AG04450 (cell line): Measurements from ENCODE around the gene NPAS3. TPM values are rescaled to one million over a fixed set of nuclear protein-coding genes. Genes with fewer than 3 reads are reported as not detected.

Experiments used
- CTCF ChIA-PET: fragments of 300-600, 350-600 bp; formaldehyde crosslinking; extraction: SDS; loops from one replicate; lab custom pipeline; 2022; ENCODE audit warnings: antibody characterized with exemption, inconsistent platforms; lab: Charles Lee
- POLR2A ChIA-PET: fragments of 350-600 bp; formaldehyde crosslinking; extraction: SDS; loops from one replicate; lab custom pipeline; 2021; ENCODE audit warnings: antibody characterized with exemption, inconsistent platforms; lab: Yijun Ruan, JAX
- DNase-seq: peaks from one replicate; pipeline ENCODE4 v3.0.0-alpha.2; 2011; ENCODE audit warnings: low read depth, low spot score
- H3K27ac ChIP-seq: one replicate; pipeline ENCODE4 v1.5.1; 2012; ENCODE audit warnings: low read depth, low read length, control low read depth
- H3K27me3 ChIP-seq: one replicate; pipeline ENCODE4 v1.6.0; 2012; ENCODE audit warnings: low read length; ENCODE audit not compliant: control insufficient read depth, insufficient read depth
- H3K4me3 ChIP-seq: 2 replicates; pipeline ENCODE4 v1.5.1; 2011; ENCODE audit warnings: mild to moderate bottlenecking, low read depth, low read length, control low read depth
- H3K9me3 ChIP-seq: 2 replicates; pipeline ENCODE4 v1.5.1; 2012; ENCODE audit warnings: low read length; ENCODE audit not compliant: control insufficient read depth, insufficient read depth
- CTCF ChIP-seq: IDR thresholded peaks from 2 replicates; pipeline ENCODE4 v1.5.1; 2011; ENCODE audit warnings: low read depth, low read length, control low read depth, inconsistent platforms
- polyA plus RNA-seq: library from polyadenylated mRNA; depleted of rRNA; stranded (reverse); fragments of >200 nt; gene quantifications from 2 replicates; pipeline ENCODE4 v1.2.3, GENCODE V29; 2011

The NPAS3 gene
- polyA plus RNA-seq, 1 experiment: not detected

- no peaks in the 10 kb centered on the region for H3K27me3 ChIP-seq
- no peak overlapping the region for H3K27ac ChIP-seq
- ChIA-PET CTCF (no interaction called here), POLR2A (no interaction called here)
- no peak for TF ChIP-seq CTCF
- H3K4me3 ChIP-seq: no peak overlapping the region
- DNase-seq: no peak
- no peaks in the 10 kb centered on the region for H3K9me3 ChIP-seq
These were observed 533.1 kb downstream of the NPAS3 start for GRCh38 chr14:33471776-33472175.

- no peak for DNase-seq
- CTCF ChIA-PET: interaction anchor here (2.7 kb wide), 1 partner anchor 317 kb away, joined by 8 read pairs; no protein-coding TSS in a partner anchor
- Histone ChIP-seq H3K27me3 (no peaks in the 10 kb centered on the region), H3K27ac (no peak overlapping the region), H3K4me3 (no peak overlapping the region), H3K9me3 (no peaks in the 10 kb centered on the region)
- POLR2A ChIA-PET: no interaction called here
- 0 out of 2 replicates have a peak, but pooled peaks have one; percentile 16 for TF ChIP-seq CTCF
These were observed 536.9 kb downstream of the NPAS3 start for GRCh38 chr14:33475623-33476022.

GRCh38 chr14:33477797-33478196 is 539.1 kb downstream of the NPAS3 start:
- ChIA-PET POLR2A (no interaction called here), CTCF (interaction anchor here (2.7 kb wide), 1 partner anchor 315 kb away, joined by 8 read pairs; no protein-coding TSS in a partner anchor)
- no peak for DNase-seq
- Histone ChIP-seq H3K4me3 (no peak overlapping the region), H3K9me3 (no peaks in the 10 kb centered on the region), H3K27me3 (no peaks in the 10 kb centered on the region), H3K27ac (no peak overlapping the region)
- TF ChIP-seq CTCF: no peak

GRCh38 chr14:33480071-33480886 is 541.6 kb downstream of the NPAS3 start:
- CTCF ChIA-PET: no interaction called here
- Histone ChIP-seq H3K4me3 (no peak overlapping the region), H3K9me3 (no peaks in the 10 kb centered on the region), H3K27me3 (no peaks in the 10 kb centered on the region), H3K27ac (no peak overlapping the region)
- no peak for TF ChIP-seq CTCF
- no peak for DNase-seq
- POLR2A ChIA-PET: no interaction called here

GRCh38 chr14:33480887-33481184 is 542.2 kb downstream of the NPAS3 start:
- Histone ChIP-seq H3K27me3 (no peaks in the 10 kb centered on the region), H3K9me3 (no peaks in the 10 kb centered on the region), H3K4me3 (no peak overlapping the region), H3K27ac (no peak overlapping the region)
- no peak for DNase-seq
- ChIA-PET POLR2A (no interaction called here), CTCF (no interaction called here)
- no peak for TF ChIP-seq CTCF
